DOHH2 (cell line): ENCODE measurements around the gene PDE4D.

Experiments
- H3F3A ChIP-seq: fragments of 200-600 bp; sonication (generic), shearing (Covaris generic); 2 replicates; pipeline ENCODE4 v1.6.0; 2016; ENCODE audit warnings: antibody characterized with exemption, mild to moderate bottlenecking; ENCODE audit not compliant: control insufficient read depth, insufficient read depth
- H3K27ac ChIP-seq: fragments of 200-600 bp; sonication (generic); 2 replicates; pipeline ENCODE4 v1.5.1; 2014; ENCODE audit warnings: low read depth, mild to moderate bottlenecking, low read length, moderate library complexity
- H3K27me3 ChIP-seq: fragments of 200-600 bp; sonication (generic); 2 replicates; pipeline ENCODE4 v1.6.1; 2014; ENCODE audit warnings: mild to moderate bottlenecking, low read length, mixed read lengths; ENCODE audit not compliant: control insufficient read depth
- H3K36me3 ChIP-seq: fragments of 200-600 bp; sonication (generic); 2 replicates; pipeline ENCODE4 v1.6.1; 2014; ENCODE audit warnings: mild to moderate bottlenecking, low read length, moderate library complexity, mixed read lengths; ENCODE audit not compliant: control insufficient read depth
- H3K4me1 ChIP-seq: fragments of 200-600 bp; sonication (generic); 2 replicates; pipeline ENCODE4 v1.6.1; 2014; ENCODE audit warnings: mild to moderate bottlenecking, low read length, mixed read lengths; ENCODE audit not compliant: control insufficient read depth
- H3K4me2 ChIP-seq: fragments of 200-600 bp; sonication (generic); 2 replicates; pipeline ENCODE4 v1.6.0; 2014; ENCODE audit warnings: mild to moderate bottlenecking, low read length, moderate library complexity
- H3K4me3 ChIP-seq: fragments of 200-600 bp; sonication (generic); 2 replicates; pipeline ENCODE4 v1.5.1; 2014; ENCODE audit warnings: mild to moderate bottlenecking, low read length, mixed read lengths
- H3K79me2 ChIP-seq: fragments of 200-600 bp; sonication (generic); 2 replicates; pipeline ENCODE4 v1.6.1; 2014; ENCODE audit warnings: mild to moderate bottlenecking, low read length, mixed read lengths; ENCODE audit not compliant: control insufficient read depth
- H3K9me2 ChIP-seq: fragments of 200-600 bp; sonication (generic); replicated peaks from 2 replicates; pipeline ENCODE4 v1.6.1; 2014; ENCODE audit warnings: mild to moderate bottlenecking, low read length, mixed read lengths; ENCODE audit not compliant: control insufficient read depth
- H3K9me3 ChIP-seq: fragments of 200-600 bp; sonication (generic); 2 replicates; pipeline ENCODE4 v1.6.1; 2014; ENCODE audit warnings: antibody characterized with exemption, low read length, mixed read lengths; ENCODE audit not compliant: control insufficient read depth, insufficient read depth
- H4K20me1 ChIP-seq: fragments of 200-600 bp; sonication (generic); 2 replicates; pipeline ENCODE4 v1.6.0; 2014; ENCODE audit warnings: low read depth, mild to moderate bottlenecking, antibody characterized with exemption, low read length, moderate library complexity; ENCODE audit not compliant: control insufficient read depth, insufficient read depth
- CTCF ChIP-seq: fragments of 200-600 bp; sonication (generic); IDR thresholded peaks from one replicate; pipeline ENCODE4 v1.5.1; 2014; ENCODE audit warnings: antibody characterized with exemption, mild to moderate bottlenecking, low read depth, low read length; ENCODE audit not compliant: poor library complexity, severe bottlenecking
- EZH2phosphoT487 ChIP-seq: fragments of 200-600 bp; sonication (generic); IDR thresholded peaks from 2 replicates; pipeline ENCODE4 v1.6.1; 2017; ENCODE audit warnings: borderline replicate concordance, mild to moderate bottlenecking, antibody characterized with exemption, low read length, moderate library complexity, mixed read lengths

PDE4D gene

DNA sequence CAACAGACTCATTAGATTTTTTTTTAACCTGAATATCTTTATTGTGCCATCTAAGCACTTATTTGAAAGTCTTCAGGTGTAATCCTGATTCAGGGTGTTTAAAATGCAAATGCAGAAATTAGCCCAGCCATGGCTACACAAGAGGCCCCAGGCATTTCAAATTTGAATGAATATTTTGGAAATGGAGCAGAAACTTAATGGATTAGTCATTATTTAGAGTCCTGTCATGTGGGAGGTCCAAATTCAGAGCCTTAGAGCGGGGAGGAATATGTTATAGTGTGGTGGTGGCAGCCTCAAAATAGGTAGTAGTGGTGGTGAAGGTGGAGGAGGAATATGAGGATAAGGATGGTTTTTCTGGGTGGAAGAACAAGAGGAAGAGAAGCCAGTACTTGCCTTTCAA is 743.7 kb downstream of the PDE4D start:
- Histone ChIP-seq H3K4me3 (no peak overlapping the region), H3K27me3 (no peaks in the 10 kb centered on the region), H3K4me1 (no peaks in the 10 kb centered on the region), H3K79me2 (no peaks in the 10 kb centered on the region), H3K9me3 (no peaks in the 10 kb centered on the region), H3K4me2 (no peak overlapping the region), H3K9me2 (no peaks in the 10 kb centered on the region), H3F3A (no peaks in the 10 kb centered on the region), H3K27ac (no peak overlapping the region), H4K20me1 (no peaks in the 10 kb centered on the region), H3K36me3 (no peaks in the 10 kb centered on the region)
- no peak for TF ChIP-seq EZH2phosphoT487
- TF ChIP-seq CTCF, result no peak

GRCh38 chr5:59149271-59149670 is 744.3 kb downstream of the PDE4D start:
- Histone ChIP-seq H3K27me3 (no peaks in the 10 kb centered on the region), H3F3A (no peaks in the 10 kb centered on the region), H3K4me1 (no peaks in the 10 kb centered on the region; the same call in 1 of the 2 replicates), H3K36me3 (no peaks in the 10 kb centered on the region), H3K4me2 (no peak overlapping the region), H4K20me1 (no peaks in the 10 kb centered on the region), H3K4me3 (no peak overlapping the region), H3K79me2 (no peaks in the 10 kb centered on the region), H3K27ac (no peak overlapping the region), H3K9me3 (no peaks in the 10 kb centered on the region), H3K9me2 (no peaks in the 10 kb centered on the region)
- TF ChIP-seq CTCF, result no peak
- TF ChIP-seq EZH2phosphoT487, result no peak

DNA sequence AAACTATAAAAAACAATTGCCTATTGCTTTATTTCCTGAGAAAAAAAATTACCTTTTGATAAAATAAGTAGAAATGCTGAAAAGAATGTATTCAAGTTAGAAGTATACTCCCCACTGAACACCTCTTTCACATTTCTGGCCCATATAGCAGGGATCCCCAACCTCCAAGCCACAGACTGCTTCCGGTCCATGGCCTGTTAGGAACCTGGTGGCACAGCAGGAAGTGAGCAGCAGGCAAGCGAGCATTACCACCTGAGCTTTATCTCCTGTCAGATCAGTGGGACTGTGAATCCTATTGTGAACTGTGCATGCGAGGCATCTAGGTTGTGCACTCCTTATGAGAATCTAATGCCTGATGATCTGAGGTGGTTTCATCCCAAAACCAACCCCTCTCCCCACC is 746.8 kb downstream of the PDE4D start:
- H3K4me3 ChIP-seq, result no peak overlapping the region
- no peaks in the 10 kb centered on the region for H4K20me1 ChIP-seq
- no peak for TF ChIP-seq EZH2phosphoT487
- TF ChIP-seq CTCF, result no peak
- H3K36me3 ChIP-seq, result no peaks in the 10 kb centered on the region
- H3K4me1 ChIP-seq, result peaks cover 13% of the 10 kb centered on the region
- no peaks in the 10 kb centered on the region for H3K27me3 ChIP-seq
- no peaks in the 10 kb centered on the region for H3K79me2 ChIP-seq
- no peaks in the 10 kb centered on the region for H3K9me2 ChIP-seq
- no peaks in the 10 kb centered on the region for H3K9me3 ChIP-seq
- no peak overlapping the region for H3K27ac ChIP-seq
- H3K4me2 ChIP-seq, result no peak overlapping the region
- no peaks in the 10 kb centered on the region for H3F3A ChIP-seq

- H3K4me2 ChIP-seq, result peak overlapping the region; percentile 41
- no peaks in the 10 kb centered on the region for H3K79me2 ChIP-seq
- peaks cover 13% of the 10 kb centered on the region for H3K4me1 ChIP-seq
Observed at GRCh38 chr5:59143926-59144333, 749.6 kb downstream of the PDE4D start.

More at GRCh38 chr5:59143926-59144333, 749.6 kb downstream of the PDE4D start:
- Histone ChIP-seq H3K27me3 (no peaks in the 10 kb centered on the region), H3F3A (no peaks in the 10 kb centered on the region), H3K36me3 (no peaks in the 10 kb centered on the region), H3K9me3 (no peaks in the 10 kb centered on the region), H3K4me3 (peak overlapping the region; percentile 12; the same call in 1 of the 2 replicates), H3K27ac (no peak overlapping the region), H3K9me2 (no peaks in the 10 kb centered on the region), H4K20me1 (no peaks in the 10 kb centered on the region)
- TF ChIP-seq CTCF (no peak), EZH2phosphoT487 (no peak)
